ENCODE results near the gene TMX4. TPM values are rescaled to one million over a fixed set of nuclear protein-coding genes. Genes with fewer than 3 reads are reported as not detected.

Gene TMX4, protein sequence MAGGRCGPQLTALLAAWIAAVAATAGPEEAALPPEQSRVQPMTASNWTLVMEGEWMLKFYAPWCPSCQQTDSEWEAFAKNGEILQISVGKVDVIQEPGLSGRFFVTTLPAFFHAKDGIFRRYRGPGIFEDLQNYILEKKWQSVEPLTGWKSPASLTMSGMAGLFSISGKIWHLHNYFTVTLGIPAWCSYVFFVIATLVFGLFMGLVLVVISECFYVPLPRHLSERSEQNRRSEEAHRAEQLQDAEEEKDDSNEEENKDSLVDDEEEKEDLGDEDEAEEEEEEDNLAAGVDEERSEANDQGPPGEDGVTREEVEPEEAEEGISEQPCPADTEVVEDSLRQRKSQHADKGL
- total RNA-seq (2014; rRNA removed; shearing (Covaris generic)), result 20.4 and 27.7 TPM in 2 replicates
- polyA plus RNA-seq (2016; fragmentation: Nextera tagmentation; extraction: Ambion mirVana), result 32.9 and 33.2 TPM in 2 replicates

DNA sequence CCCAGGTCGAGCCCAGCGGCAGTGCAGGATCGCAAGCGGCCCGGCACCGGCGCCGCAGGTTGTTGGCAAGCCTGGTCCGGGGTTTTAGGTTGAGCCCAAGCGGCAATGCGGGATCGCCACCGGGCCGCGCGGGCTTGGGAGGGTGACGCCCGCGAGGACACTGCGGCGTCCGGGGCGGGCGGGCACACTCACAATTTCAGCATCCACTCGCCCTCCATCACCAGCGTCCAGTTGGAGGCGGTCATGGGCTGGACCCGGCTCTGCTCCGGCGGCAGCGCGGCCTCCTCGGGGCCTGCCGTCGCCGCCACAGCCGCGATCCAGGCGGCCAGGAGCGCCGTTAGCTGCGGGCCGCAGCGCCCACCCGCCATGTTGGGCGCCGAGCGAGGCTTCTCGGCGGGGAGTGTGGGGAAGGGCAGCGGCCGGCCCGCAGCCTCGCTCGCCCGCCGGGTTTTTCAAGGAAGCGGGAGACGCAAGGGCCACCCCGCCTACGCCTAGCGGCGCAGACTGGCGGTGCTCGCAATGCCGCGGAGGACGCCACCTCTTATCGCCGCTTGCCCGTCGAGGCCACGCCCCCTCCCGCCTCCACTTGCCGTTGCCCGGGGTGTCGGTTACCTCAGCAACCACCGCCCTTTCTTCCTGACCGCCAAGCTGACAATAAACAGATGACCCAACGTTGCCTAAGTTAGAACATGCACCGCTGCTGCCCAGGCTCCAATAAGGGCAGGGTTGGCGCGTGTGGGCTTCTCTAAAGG is at the start of gene TMX4:
Gene TMX4 (minus strand): TSS at position 516 of the 752 bp plus-strand sequence. CDS start 148 bp downstream, at position 368.
- Histone ChIP-seq H4K20me1 (ENCODE audit: insufficient read depth) (no peaks in the 10 kb centered on the region), H3K9me3 (ENCODE audit: low read depth) (no peaks in the 10 kb centered on the region), H3K4me2 (ENCODE audit: unreplicated experiment) (peak within 1 kb of the TSS; percentile 100), H3K27me3 (replicated peaks; ENCODE audit: insufficient read depth) (no peaks in the 10 kb centered on the region), H3K36me3 (ENCODE audit: low read depth) (no peaks in the 10 kb centered on the region), H3K27ac (peak within 1 kb of the TSS; percentile 87), H3K4me1 (ENCODE audit: insufficient read depth) (peaks cover 17% of the 10 kb centered on the region), H2AFZ (peak within 1 kb of the TSS; percentile 83), H3K9me2 (ENCODE audit: insufficient read depth) (no peaks in the 10 kb centered on the region), H3K79me2 (ENCODE audit: insufficient read depth) (peaks cover 35% of the 10 kb centered on the region), H3F3A (ENCODE audit: insufficient read depth) (peaks cover 15% of the 10 kb centered on the region), H3K4me3 (peak within 1 kb of the TSS; percentile 83), H3K9ac (peak within 1 kb of the TSS; percentile 88)
- WGBS, 2 experiments (ENCODE audit: low coverage in 1 of 2, low lambda C conversion rate in 2 of 2, missing lambda C conversion rate in 2 of 2), result 0% methylated on average over 70 to 74 of the region's 83 CpGs
- TF ChIP-seq EZH2 (IDR thresholded peaks at IDR 0.05; ENCODE audit: insufficient read depth, poor library complexity, severe bottlenecking) (no peak), EZH2phosphoT487 (IDR thresholded peaks at IDR 0.05; ENCODE audit: insufficient read depth, low read depth) (no peak)
- in situ Hi-C loops (cut with MboI), result no loop called here
- DNase-seq, result peak; percentile 98

DNA sequence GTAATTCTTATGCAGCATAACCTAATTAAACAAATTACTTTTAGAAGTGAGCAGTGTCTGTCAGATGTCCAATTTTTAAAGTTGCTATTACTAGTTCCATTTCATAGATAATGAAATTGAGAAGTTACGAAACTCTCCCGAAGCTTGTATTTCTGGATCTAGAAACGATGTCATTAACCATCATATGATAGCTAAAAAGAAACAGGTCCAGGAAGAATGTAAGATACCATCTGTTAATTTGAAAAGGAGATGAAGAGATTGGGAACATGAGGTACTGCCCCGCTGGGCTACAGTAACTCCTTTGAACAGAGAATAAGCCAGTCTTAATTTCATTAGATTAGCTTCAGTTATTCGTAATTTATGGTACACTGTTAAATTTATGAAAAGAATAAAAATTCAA is 47.5 kb upstream of the TMX4 start:
- H3K36me3 ChIP-seq (ENCODE audit: low read depth), result no peaks in the 10 kb centered on the region
- TF ChIP-seq EZH2 (IDR thresholded peaks at IDR 0.05; ENCODE audit: insufficient read depth, poor library complexity, severe bottlenecking), result no peak
- no peak for TF ChIP-seq EZH2phosphoT487 (IDR thresholded peaks at IDR 0.05; ENCODE audit: insufficient read depth, low read depth)
- no peaks in the 10 kb centered on the region; the same call in 1 of the 2 replicates for H3K27me3 ChIP-seq (replicated peaks; ENCODE audit: insufficient read depth)
- H3K79me2 ChIP-seq (ENCODE audit: insufficient read depth), result no peaks in the 10 kb centered on the region
- no peaks in the 10 kb centered on the region for H3K4me1 ChIP-seq (ENCODE audit: insufficient read depth)
- H3K4me3 ChIP-seq, result no peak overlapping the region
- no peaks in the 10 kb centered on the region for H3K9me2 ChIP-seq (ENCODE audit: insufficient read depth)
- no peaks in the 10 kb centered on the region for H4K20me1 ChIP-seq (ENCODE audit: insufficient read depth)
- WGBS, 2 experiments (ENCODE audit: low coverage in 1 of 2, low lambda C conversion rate in 2 of 2, missing lambda C conversion rate in 2 of 2), result 39 to 45% methylated on average over 5 of the region's 5 CpGs
- H2AFZ ChIP-seq, result no peak overlapping the region
- in situ Hi-C loops (cut with MboI), result no loop called here
- DNase-seq, result no peak
- H3K9me3 ChIP-seq (ENCODE audit: low read depth), result no peaks in the 10 kb centered on the region
- no peaks in the 10 kb centered on the region for H3F3A ChIP-seq (ENCODE audit: insufficient read depth)
- no peak overlapping the region for H3K9ac ChIP-seq
- no peak overlapping the region for H3K4me2 ChIP-seq (ENCODE audit: unreplicated experiment)
- no peak overlapping the region for H3K27ac ChIP-seq

DNA sequence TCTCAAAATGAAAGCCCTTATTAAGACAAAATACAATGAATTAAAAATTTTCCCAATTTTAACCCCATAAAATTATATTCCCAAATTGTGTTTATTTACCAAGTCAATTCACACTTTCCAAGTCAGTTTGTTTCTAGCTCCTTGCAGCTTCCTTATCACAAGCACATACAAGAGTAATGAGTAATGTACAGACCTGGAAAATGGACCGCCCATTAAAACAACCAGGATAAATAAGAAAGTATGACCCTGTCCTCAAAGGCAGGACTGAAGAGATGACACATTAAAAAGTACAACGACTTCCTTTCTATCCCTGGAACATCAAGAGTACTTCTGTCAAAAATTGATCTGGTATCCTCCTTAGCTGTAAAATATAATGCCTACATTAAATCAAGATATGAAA is 47.1 kb upstream of the TMX4 start:
- Histone ChIP-seq H2AFZ (no peak overlapping the region), H3K27me3 (replicated peaks; ENCODE audit: insufficient read depth) (no peaks in the 10 kb centered on the region; the same call in 1 of the 2 replicates)
- 58 to 75% methylated on average over 2 of the region's 2 CpGs for WGBS, 2 experiments (ENCODE audit: low coverage in 1 of 2, low lambda C conversion rate in 2 of 2, missing lambda C conversion rate in 2 of 2)

DNA sequence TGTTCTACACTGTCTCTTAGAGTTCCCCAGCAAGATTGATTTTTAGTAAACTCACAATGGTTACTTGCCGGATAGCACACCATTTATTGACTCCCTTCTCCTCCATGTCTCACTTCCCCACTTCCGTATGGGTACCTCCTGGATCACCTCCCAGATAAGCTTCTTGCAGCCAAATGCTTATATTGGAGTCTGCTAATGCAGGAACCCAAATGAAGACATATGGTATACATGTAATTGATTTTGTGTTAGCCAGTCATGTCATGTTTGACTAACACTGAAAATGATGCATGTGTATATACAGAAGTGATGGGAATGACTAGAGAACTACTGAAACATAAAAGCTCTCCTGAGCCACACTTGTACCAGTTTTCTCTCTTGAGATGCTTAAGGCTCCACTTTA is 46.1 kb upstream of the TMX4 start:
- Histone ChIP-seq H3F3A (ENCODE audit: insufficient read depth) (no peaks in the 10 kb centered on the region), H3K9me3 (ENCODE audit: low read depth) (no peaks in the 10 kb centered on the region), H3K4me1 (ENCODE audit: insufficient read depth) (no peaks in the 10 kb centered on the region), H4K20me1 (ENCODE audit: insufficient read depth) (no peaks in the 10 kb centered on the region), H3K9me2 (ENCODE audit: insufficient read depth) (no peaks in the 10 kb centered on the region), H3K27me3 (replicated peaks; ENCODE audit: insufficient read depth) (no peaks in the 10 kb centered on the region; the same call in 1 of the 2 replicates), H2AFZ (no peak overlapping the region), H3K4me2 (ENCODE audit: unreplicated experiment) (no peak overlapping the region), H3K36me3 (ENCODE audit: low read depth) (no peaks in the 10 kb centered on the region), H3K79me2 (ENCODE audit: insufficient read depth) (no peaks in the 10 kb centered on the region), H3K27ac (no peak overlapping the region), H3K4me3 (no peak overlapping the region), H3K9ac (no peak overlapping the region)
- DNase-seq, result no peak
- WGBS, 2 experiments (ENCODE audit: low coverage in 1 of 2, low lambda C conversion rate in 2 of 2, missing lambda C conversion rate in 2 of 2), result 82 to 89% methylated on average over 2 of the region's 2 CpGs
- in situ Hi-C loops (cut with MboI), result no loop called here
- no peak for TF ChIP-seq EZH2phosphoT487 (IDR thresholded peaks at IDR 0.05; ENCODE audit: insufficient read depth, low read depth)
- no peak for TF ChIP-seq EZH2 (IDR thresholded peaks at IDR 0.05; ENCODE audit: insufficient read depth, poor library complexity, severe bottlenecking)

More for the DNA sequence above, 47.1 kb upstream of the TMX4 start:
- in situ Hi-C loops (cut with MboI), result no loop called here
- H3K4me3 ChIP-seq, result no peak overlapping the region
- no peak overlapping the region for H3K27ac ChIP-seq
- H3F3A ChIP-seq (ENCODE audit: insufficient read depth), result no peaks in the 10 kb centered on the region
- H3K79me2 ChIP-seq (ENCODE audit: insufficient read depth), result no peaks in the 10 kb centered on the region
- H3K9me2 ChIP-seq (ENCODE audit: insufficient read depth), result no peaks in the 10 kb centered on the region
- H4K20me1 ChIP-seq (ENCODE audit: insufficient read depth), result no peaks in the 10 kb centered on the region
- no peaks in the 10 kb centered on the region for H3K4me1 ChIP-seq (ENCODE audit: insufficient read depth)
- H3K4me2 ChIP-seq (ENCODE audit: unreplicated experiment), result no peak overlapping the region
- H3K36me3 ChIP-seq (ENCODE audit: low read depth), result no peaks in the 10 kb centered on the region
- H3K9ac ChIP-seq, result no peak overlapping the region
- H3K9me3 ChIP-seq (ENCODE audit: low read depth), result no peaks in the 10 kb centered on the region
- TF ChIP-seq EZH2 (IDR thresholded peaks at IDR 0.05; ENCODE audit: insufficient read depth, poor library complexity, severe bottlenecking) (no peak), EZH2phosphoT487 (IDR thresholded peaks at IDR 0.05; ENCODE audit: insufficient read depth, low read depth) (no peak)
- DNase-seq, result no peak
